ENCODE measurements around the gene PIM1. TPM values are rescaled to one million over a fixed set of nuclear protein-coding genes. Genes with fewer than 3 reads are reported as not detected.

The PIM1 gene
- total and polyA plus RNA-seq, 2 donors = 24.2 to 31.7 TPM

DNA sequence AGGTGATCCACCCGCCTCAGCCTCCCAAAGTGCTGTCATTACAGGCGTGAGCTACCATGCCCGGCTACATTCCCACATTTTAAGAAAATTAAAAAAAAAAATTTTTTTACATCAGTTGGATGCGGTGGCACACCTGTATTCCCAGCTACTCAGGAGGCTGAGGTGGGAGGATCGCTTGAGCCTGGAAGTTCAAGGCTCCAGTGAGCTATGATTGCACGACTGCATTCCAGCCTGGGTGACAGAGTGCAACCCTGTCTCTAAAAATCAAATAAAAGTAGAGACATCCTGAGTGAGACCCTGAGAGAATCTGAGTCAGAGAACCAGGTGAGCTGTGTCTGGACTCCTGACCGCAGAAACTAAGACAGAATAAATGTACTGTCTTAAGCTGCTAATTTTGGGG lies 38.8 kb downstream of the PIM1 start:
- Histone ChIP-seq H3K4me3 (ENCODE audit: low read length in 2 of 2) (no peak overlapping the region), H3K9me3 (ENCODE audit: control insufficient read depth in 2 of 2, insufficient read depth in 1 of 2, low read length in 1 of 2) (no peaks in the 10 kb centered on the region), H3K27me3 (ENCODE audit: control insufficient read depth in 2 of 2, insufficient read depth in 1 of 2, low read length in 1 of 2) (no peaks in the 10 kb centered on the region), H3K4me1 (ENCODE audit: control insufficient read depth in 2 of 2, insufficient read depth in 2 of 2, low read length in 2 of 2) (peaks cover 0 to 49% of the 10 kb centered on the region in 2 donors), H3K36me3 (ENCODE audit: control insufficient read depth in 2 of 2, insufficient read depth in 2 of 2, low read length in 1 of 2) (no peaks in the 10 kb centered on the region), H3K27ac (ENCODE audit: low read depth in 1 of 2, low read length in 1 of 2) (no peak overlapping the region)
- WGBS = 98% methylated on average over 7 of the region's 7 CpGs
- no peak for DNase-seq (ENCODE audit: low read depth in 6 of 9, low spot score in 9 of 9)

- Histone ChIP-seq H3K27me3 (ENCODE audit: control insufficient read depth in 2 of 2, insufficient read depth in 1 of 2, low read length in 1 of 2) (no peaks in the 10 kb centered on the region), H3K27ac (ENCODE audit: low read depth in 1 of 2, low read length in 1 of 2) (no peak overlapping the region), H3K36me3 (ENCODE audit: control insufficient read depth in 2 of 2, insufficient read depth in 2 of 2, low read length in 1 of 2) (no peaks in the 10 kb centered on the region), H3K4me3 (ENCODE audit: low read length in 2 of 2) (no peak overlapping the region), H3K9me3 (ENCODE audit: control insufficient read depth in 2 of 2, insufficient read depth in 1 of 2, low read length in 1 of 2) (no peaks in the 10 kb centered on the region), H3K4me1 (ENCODE audit: control insufficient read depth in 2 of 2, insufficient read depth in 2 of 2, low read length in 2 of 2) (peaks cover 0 to 49% of the 10 kb centered on the region in 2 donors)
- peak in 1 of 9 donors; percentile 49 for DNase-seq (ENCODE audit: low read depth in 6 of 9, low spot score in 9 of 9)
- 84% methylated on average over 12 of the region's 12 CpGs for WGBS
These were observed 39.7 kb downstream of the PIM1 start for GRCh38 chr6:37209461-37210205.

GRCh38 chr6:37210313-37210968 lies 40.5 kb downstream of the PIM1 start:
- DNase-seq (ENCODE audit: low read depth in 6 of 9, low spot score in 9 of 9) = peak; percentile 58 to 94 (median 88)
- peaks cover 0 to 44% of the 10 kb centered on the region in 2 donors for H3K4me1 ChIP-seq (ENCODE audit: control insufficient read depth in 2 of 2, insufficient read depth in 2 of 2, low read length in 2 of 2)

DNA sequence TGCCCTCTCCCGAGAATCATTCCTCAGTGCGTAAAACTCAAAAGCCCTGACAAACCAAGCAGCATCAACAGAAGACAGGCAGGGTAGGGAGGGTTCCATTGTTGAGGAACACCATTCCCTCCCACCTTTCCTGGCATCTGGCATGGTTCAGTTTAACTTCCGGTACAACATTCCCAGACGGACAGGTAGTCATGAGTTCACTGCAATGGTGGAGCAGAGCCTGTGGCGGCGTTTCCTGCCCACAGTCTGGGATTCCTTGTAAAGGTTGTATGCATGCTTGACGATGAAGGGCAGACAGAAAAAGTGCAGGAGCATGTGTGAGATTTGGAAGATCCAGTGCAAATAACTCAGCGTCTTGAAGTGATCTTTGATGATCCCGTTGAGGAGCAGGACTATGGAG lies 42.3 kb downstream of the PIM1 start:
- H3K27ac ChIP-seq (ENCODE audit: low read depth in 1 of 2, low read length in 1 of 2) = no peak overlapping the region
- 96% methylated on average over 9 of the region's 9 CpGs for WGBS
- H3K9me3 ChIP-seq (ENCODE audit: control insufficient read depth in 2 of 2, insufficient read depth in 1 of 2, low read length in 1 of 2) = no peaks in the 10 kb centered on the region

More at GRCh38 chr6:37210313-37210968, 40.5 kb downstream of the PIM1 start:
- H3K36me3 ChIP-seq (ENCODE audit: control insufficient read depth in 2 of 2, insufficient read depth in 2 of 2, low read length in 1 of 2) = no peaks in the 10 kb centered on the region
- H3K27ac ChIP-seq (ENCODE audit: low read depth in 1 of 2, low read length in 1 of 2) = no peak overlapping the region
- no peaks in the 10 kb centered on the region for H3K27me3 ChIP-seq (ENCODE audit: control insufficient read depth in 2 of 2, insufficient read depth in 1 of 2, low read length in 1 of 2)
- H3K4me3 ChIP-seq (ENCODE audit: low read length in 2 of 2) = no peak overlapping the region
- no peaks in the 10 kb centered on the region for H3K9me3 ChIP-seq (ENCODE audit: control insufficient read depth in 2 of 2, insufficient read depth in 1 of 2, low read length in 1 of 2)
- 72% methylated on average over 7 of the region's 7 CpGs for WGBS

GRCh38 chr6:37218061-37218460 lies 48.1 kb downstream of the PIM1 start:
- peaks cover 0 to 11% of the 10 kb centered on the region in 2 donors for H3K4me1 ChIP-seq (ENCODE audit: control insufficient read depth in 2 of 2, insufficient read depth in 2 of 2, low read length in 2 of 2)
- H3K9me3 ChIP-seq (ENCODE audit: control insufficient read depth in 2 of 2, insufficient read depth in 1 of 2, low read length in 1 of 2) = no peaks in the 10 kb centered on the region
- 97% methylated on average over 6 of the region's 6 CpGs for whole genome bisulfite sequencing
- no peak for DNase-seq (ENCODE audit: low read depth in 6 of 9, low spot score in 9 of 9)
- no peaks in the 10 kb centered on the region for H3K36me3 ChIP-seq (ENCODE audit: control insufficient read depth in 2 of 2, insufficient read depth in 2 of 2, low read length in 1 of 2)
- H3K27me3 ChIP-seq (ENCODE audit: control insufficient read depth in 2 of 2, insufficient read depth in 1 of 2, low read length in 1 of 2) = no peaks in the 10 kb centered on the region
- no peak overlapping the region for H3K4me3 ChIP-seq (ENCODE audit: low read length in 2 of 2)
- H3K27ac ChIP-seq (ENCODE audit: low read depth in 1 of 2, low read length in 1 of 2) = no peak overlapping the region

More for the DNA sequence above, 42.3 kb downstream of the PIM1 start:
- H3K36me3 ChIP-seq (ENCODE audit: control insufficient read depth in 2 of 2, insufficient read depth in 2 of 2, low read length in 1 of 2) = no peaks in the 10 kb centered on the region
- H3K4me1 ChIP-seq (ENCODE audit: control insufficient read depth in 2 of 2, insufficient read depth in 2 of 2, low read length in 2 of 2) = peaks cover 0 to 28% of the 10 kb centered on the region in 2 donors
- DNase-seq (ENCODE audit: low read depth in 6 of 9, low spot score in 9 of 9) = no peak
- no peaks in the 10 kb centered on the region for H3K27me3 ChIP-seq (ENCODE audit: control insufficient read depth in 2 of 2, insufficient read depth in 1 of 2, low read length in 1 of 2)
- H3K4me3 ChIP-seq (ENCODE audit: low read length in 2 of 2) = no peak overlapping the region

DNA sequence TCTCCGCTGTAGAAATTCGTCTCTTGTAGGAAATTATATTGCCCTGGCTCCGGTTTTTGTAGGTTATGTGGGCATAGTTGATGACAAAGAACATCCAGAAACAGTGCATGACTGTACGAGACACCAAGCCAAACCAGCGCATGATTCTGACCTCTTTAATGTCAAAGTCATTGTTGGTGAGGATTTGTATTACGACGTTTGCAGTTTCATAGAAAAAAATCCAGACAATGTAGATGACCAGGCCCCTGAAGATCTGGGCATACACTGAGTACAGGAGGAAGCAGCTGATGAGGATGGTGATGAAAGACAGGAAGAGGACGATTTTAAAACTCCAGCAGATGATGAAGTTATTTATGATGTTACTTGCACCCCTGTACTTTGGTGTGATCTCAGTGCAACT lies 48.6 kb downstream of the PIM1 start:
- no peak overlapping the region for H3K27ac ChIP-seq (ENCODE audit: low read depth in 1 of 2, low read length in 1 of 2)
- no peaks in the 10 kb centered on the region for H3K9me3 ChIP-seq (ENCODE audit: control insufficient read depth in 2 of 2, insufficient read depth in 1 of 2, low read length in 1 of 2)
- H3K4me3 ChIP-seq (ENCODE audit: low read length in 2 of 2) = no peak overlapping the region
- no peaks in the 10 kb centered on the region for H3K36me3 ChIP-seq (ENCODE audit: control insufficient read depth in 2 of 2, insufficient read depth in 2 of 2, low read length in 1 of 2)
- no peak for DNase-seq (ENCODE audit: low read depth in 6 of 9, low spot score in 9 of 9)
- no peaks in the 10 kb centered on the region for H3K27me3 ChIP-seq (ENCODE audit: control insufficient read depth in 2 of 2, insufficient read depth in 1 of 2, low read length in 1 of 2)
- H3K4me1 ChIP-seq (ENCODE audit: control insufficient read depth in 2 of 2, insufficient read depth in 2 of 2, low read length in 2 of 2) = peaks cover 0 to 11% of the 10 kb centered on the region in 2 donors
- 84% methylated on average over 8 of the region's 8 CpGs for WGBS

DNA sequence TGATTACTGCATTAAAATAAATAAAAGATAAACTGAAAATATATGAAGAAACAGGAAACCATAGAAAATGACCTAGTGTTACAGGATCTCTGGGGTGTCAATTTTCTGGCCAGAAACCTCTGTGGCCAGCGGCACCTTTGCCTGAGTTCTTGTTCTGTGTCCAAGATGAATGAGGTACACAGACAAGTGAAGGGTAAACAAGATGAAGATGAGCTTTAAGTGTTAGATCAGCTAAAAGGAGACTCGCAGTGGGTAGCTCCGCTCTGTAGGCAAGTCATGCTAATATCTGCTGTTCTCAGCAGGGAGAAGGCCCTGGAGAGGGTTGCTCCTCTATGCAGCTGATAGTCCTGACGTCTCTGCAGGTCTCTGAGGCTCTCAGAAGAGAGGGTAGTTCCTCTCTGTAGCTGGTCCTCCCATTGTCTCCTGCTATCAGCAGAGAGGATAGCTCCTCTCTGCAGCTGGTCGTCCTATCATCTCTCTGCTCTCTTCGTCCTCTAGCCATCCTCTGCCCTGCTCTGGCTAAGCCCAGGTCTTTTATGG lies 51.7 kb downstream of the PIM1 start:
- Histone ChIP-seq H3K36me3 (ENCODE audit: control insufficient read depth in 2 of 2, insufficient read depth in 2 of 2, low read length in 1 of 2) (no peaks in the 10 kb centered on the region), H3K27ac (ENCODE audit: low read depth in 1 of 2, low read length in 1 of 2) (peak overlapping the region in 1 of 2 donors; percentile 73), H3K4me3 (ENCODE audit: low read length in 2 of 2) (peak overlapping the region in 1 of 2 donors; percentile 62), H3K27me3 (ENCODE audit: control insufficient read depth in 2 of 2, insufficient read depth in 1 of 2, low read length in 1 of 2) (no peaks in the 10 kb centered on the region), H3K4me1 (ENCODE audit: control insufficient read depth in 2 of 2, insufficient read depth in 2 of 2, low read length in 2 of 2) (peaks cover 0 to 11% of the 10 kb centered on the region in 2 donors), H3K9me3 (ENCODE audit: control insufficient read depth in 2 of 2, insufficient read depth in 1 of 2, low read length in 1 of 2) (no peaks in the 10 kb centered on the region)
- DNase-seq (ENCODE audit: low read depth in 6 of 9, low spot score in 9 of 9) = no peak
- 84% methylated on average over 6 of the region's 6 CpGs for WGBS

DNA sequence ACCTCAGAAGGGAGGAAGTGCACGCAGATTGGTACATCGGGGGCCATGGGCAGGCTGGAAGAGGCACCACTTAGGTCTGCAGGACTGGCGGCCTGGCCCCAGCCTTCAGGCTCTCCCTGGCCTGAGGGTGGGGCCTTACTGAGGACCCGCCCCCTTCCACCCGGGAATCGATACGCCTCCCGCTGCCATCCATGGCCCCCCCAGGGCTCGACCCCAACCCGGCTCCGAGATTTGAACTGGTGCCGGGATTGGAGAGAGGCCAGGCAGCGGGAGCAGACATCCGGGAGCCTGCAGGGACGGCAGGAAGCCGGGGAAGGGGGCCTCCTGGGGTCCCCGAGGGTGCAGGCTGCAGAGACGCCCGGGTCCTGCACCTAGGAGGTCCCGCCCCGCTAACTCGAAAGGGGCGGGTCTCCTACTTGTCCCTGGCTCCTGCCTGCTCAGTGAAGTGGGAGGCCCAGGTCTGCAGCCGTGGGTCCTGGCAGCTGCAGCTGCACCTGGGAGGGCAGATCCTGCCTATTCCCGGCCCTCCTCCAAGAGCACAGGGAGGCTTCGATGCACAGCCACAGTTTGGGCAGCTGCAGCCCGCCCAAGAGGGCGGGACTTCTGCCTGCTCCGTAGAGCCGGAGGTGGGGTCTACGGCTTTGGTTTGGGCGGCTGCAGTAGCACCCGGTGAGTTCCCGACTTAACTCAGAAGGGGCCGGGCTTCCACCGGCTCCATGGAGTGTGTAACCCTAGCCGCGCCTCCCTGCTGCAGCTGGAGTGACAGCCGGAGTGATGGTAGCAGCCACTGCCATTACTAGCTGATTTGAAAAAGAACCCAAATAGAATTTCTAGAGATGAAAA lies 52.4 kb downstream of the PIM1 start:
- H3K36me3 ChIP-seq (ENCODE audit: control insufficient read depth in 2 of 2, insufficient read depth in 2 of 2, low read length in 1 of 2) = no peaks in the 10 kb centered on the region
- peak overlapping the region in 1 of 2 donors; percentile 73 for H3K27ac ChIP-seq (ENCODE audit: low read depth in 1 of 2, low read length in 1 of 2)
- peak; percentile 64 to 91 (median 76) for DNase-seq (ENCODE audit: low read depth in 6 of 9, low spot score in 9 of 9)
- H3K4me1 ChIP-seq (ENCODE audit: control insufficient read depth in 2 of 2, insufficient read depth in 2 of 2, low read length in 2 of 2) = peaks cover 0 to 11% of the 10 kb centered on the region in 2 donors
- WGBS = 2% methylated on average over 39 of the region's 39 CpGs
- no peaks in the 10 kb centered on the region for H3K9me3 ChIP-seq (ENCODE audit: control insufficient read depth in 2 of 2, insufficient read depth in 1 of 2, low read length in 1 of 2)
- no peaks in the 10 kb centered on the region for H3K27me3 ChIP-seq (ENCODE audit: control insufficient read depth in 2 of 2, insufficient read depth in 1 of 2, low read length in 1 of 2)
- H3K4me3 ChIP-seq (ENCODE audit: low read length in 2 of 2) = peak overlapping the region; percentile 62 to 64
